ENCODE data around the gene GPR158.

Gene GPR158

GRCh38 chr10:25505466-25505865 lies 330.7 kb downstream of the GPR158 start:
- DNase-seq = no peak

DNA sequence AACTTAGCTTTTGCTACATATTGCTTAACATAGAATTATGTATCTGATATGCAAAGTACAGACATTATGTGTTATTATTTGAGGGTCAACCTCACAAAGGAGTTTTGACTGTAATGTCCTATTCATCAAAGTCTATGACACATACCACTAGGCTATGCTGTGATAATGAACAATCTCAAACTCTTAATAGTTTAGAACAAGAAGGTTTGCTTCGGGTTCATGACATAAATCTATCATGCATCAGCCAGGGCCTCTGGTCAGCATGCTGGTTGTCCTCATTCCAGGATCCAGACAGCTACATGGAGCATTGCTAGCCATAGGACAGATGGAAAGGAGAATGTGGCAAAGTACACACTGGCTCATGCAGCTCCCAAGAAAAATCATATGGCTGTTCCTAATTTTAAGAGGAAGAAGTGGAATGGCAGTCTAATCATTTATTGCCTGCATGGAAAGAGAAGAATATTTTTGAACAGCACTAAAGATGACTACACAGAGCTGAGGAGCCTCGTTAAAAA lies 332.1 kb downstream of the GPR158 start:
- no peak for DNase-seq

DNA sequence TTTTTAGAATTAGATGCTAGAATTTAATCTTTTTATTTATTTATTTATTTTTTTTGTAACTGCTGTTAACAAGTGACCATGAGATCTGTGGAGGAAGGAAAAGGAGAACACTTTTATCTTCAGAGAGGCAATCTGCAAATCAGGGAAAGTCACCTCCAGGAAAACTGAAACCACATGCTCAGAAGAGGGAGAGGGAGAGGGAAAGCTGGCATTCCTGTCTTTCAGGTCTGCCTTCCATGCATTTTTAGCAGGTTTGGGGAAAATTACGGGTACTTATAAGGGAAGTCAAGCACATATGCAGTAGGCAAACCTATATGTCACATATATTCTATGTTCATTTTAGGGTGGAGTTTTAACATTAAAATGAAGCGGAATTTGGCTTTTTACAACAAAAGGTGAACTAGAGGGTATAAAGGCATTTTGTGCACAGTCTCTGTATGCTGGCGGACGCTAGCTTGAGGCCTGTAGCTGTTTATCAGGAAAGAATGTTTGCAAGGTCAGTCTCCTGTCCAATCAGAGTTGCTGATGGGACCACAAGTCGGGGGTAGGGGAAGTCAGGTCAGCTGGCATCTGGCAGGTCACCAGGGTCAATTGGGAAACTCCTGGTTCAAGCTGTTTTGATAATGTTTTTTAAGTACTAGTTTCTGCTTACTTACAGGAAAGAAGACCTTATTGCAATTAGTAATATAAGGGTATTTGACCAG lies 333.5 kb downstream of the GPR158 start:
- no peak for DNase-seq

- DNase-seq = no peak
Measured at GRCh38 chr10:25509151-25509550, 334.4 kb downstream of the GPR158 start.

DNA sequence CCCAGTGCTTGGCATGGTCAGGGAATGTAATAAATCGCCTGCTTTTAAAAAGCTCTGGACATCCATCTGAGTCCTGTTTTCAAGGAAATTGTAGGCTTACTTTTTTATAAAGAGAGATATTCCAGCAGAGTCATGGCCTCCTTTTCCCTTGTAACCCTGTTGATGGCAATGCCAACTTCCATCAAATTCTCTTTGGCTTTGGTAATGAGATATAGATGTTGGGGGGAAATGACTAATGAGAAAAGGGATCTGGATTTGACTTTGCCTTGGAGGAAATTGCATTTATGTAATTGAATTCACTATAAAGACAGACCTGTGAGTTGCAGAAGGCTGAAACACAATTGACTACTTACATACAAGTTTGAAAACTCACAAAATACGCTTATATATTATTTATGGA lies 347.5 kb downstream of the GPR158 start:
- no peak for DNase-seq

DNA sequence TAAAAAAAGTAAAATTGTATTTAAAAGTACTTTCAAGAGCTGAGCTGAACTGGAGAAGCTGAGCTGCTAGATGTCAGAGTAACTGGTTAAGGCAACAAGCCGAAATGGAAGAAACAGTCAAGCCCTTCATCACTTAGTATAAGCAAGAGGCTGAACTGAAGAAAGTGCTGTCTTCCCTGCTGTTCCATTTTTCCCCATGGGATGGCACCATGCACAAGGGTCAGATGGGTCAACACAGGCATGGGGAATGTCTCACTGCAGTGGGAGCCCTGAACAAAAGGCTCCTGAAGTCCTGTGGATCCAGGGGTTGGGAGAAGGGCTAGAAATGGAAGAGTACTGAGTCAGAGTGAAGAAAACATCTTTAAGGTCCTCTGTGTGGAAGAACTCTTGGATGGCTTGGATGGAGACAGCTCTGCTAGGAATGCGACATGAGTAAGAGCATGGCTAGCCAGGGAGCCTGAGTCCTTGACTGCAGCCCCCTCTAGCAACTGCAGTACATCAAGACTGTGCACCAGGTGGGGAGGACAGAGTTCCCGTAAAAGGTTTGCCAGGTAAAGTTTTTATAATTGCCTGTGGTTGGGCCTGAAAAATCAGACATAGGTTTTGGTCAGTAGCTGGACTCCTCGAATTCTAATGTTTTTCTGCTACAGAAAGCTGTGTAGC lies 348.3 kb downstream of the GPR158 start:
- DNase-seq = no peak

GRCh38 chr10:25530306-25530705 lies 355.5 kb downstream of the GPR158 start:
- no peak for DNase-seq

GRCh38 chr10:25531457-25532061 lies 356.8 kb downstream of the GPR158 start:
- DNase-seq = no peak

- DNase-seq = no peak
Measured at GRCh38 chr10:25532213-25532612, 357.4 kb downstream of the GPR158 start.

DNA sequence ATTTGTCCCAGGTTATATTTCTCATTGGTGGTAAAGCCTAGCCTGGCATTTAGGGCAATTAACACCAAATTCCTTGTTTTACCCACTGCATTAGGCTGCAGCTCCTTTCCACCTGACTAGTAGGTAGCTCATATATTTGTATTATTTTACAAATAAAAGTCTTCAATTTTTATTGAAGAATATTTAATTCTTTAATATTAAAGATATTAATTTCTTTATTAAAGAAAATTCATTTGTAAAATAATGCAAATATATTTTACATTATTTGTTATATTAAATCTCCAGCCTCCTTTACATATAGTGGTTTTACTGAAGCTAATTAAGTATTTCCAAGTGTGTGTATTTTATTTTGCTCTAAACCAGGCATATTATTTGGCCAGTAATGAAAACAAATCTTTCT lies 361.2 kb downstream of the GPR158 start:
- no peak for DNase-seq

DNA sequence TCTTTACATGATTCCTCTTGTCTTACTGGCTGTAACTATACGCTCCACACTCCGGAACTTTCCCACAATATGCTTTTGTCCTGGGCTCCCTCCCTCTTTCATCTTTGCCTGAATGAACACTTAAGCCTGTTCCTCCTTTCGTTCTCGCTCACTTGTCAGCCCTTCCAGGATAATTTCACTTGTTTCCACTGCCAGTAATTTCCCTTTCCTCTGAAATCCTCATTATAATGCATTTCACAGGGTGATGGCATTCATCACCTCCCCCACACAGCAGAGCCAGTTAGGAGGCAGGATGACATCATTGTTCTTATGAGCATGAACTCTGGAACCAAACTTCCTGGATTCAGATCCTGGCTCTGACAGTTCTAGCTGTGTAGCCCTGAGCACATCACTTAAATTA lies 372.6 kb downstream of the GPR158 start:
- DNase-seq = no peak

GRCh38 chr10:25552283-25552919 lies 377.6 kb downstream of the GPR158 start:
- no peak for DNase-seq

- no peak for DNase-seq
Measured at GRCh38 chr10:25555865-25556264, 381.1 kb downstream of the GPR158 start.

DNA sequence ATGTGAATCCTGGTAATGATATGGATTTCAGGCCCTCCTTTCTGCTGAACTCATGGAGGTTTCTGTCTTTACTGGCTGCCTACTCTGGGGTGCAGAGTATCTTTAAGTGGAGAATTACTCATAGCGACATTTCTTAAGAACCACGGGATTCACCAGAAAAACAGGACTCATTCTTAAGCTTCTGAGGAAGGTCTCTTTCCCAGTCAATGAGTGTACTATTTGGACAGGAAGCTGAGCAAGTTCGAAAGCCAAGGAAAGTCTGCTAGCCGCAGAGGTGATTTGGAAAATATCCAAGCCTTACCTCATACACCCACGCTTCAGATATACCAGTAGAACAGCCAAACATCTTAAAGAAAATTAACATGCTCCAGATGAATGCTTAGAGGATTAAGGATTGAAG lies 381.7 kb downstream of the GPR158 start:
- DNase-seq = no peak

- DNase-seq = no peak
Measured at GRCh38 chr10:25557136-25557535, 382.3 kb downstream of the GPR158 start.

DNA sequence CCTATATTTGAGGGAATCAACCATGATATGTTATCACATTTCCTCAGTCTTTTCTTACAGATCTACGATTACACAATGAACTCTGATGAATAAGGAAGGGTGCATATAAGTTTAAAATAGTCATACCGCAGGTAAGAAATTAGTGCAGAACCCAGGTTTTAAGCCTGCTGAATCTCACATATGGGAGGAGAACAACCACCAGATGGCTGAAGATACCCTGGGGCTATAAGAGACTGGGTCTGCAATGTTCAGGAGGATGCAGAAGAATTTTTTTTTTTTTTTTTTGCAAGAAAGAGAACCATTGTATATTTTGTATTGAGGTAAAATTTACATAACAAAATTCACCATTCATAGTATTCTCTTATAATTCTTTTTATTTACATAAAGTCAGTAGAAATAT lies 387.0 kb downstream of the GPR158 start:
- DNase-seq = no peak

DNA sequence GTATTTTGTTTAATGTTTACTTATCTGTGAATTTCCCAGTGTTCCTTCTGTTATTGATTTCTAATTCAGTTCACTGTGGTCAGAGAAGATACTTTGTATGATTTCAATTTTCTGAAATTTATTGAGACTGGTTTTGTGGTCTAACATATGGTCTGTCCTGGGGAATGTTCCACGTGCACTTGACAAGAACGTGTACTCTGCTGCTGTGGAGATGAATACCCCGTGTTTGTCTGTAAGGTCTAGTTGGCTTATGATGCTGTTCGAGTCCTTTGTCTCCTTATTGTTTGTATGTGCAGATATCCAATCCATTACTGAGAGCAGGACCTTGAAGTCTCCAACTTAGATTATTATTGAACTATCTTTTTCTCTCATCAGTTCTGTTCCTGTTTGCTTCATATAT lies 387.7 kb downstream of the GPR158 start:
- no peak for DNase-seq

DNA sequence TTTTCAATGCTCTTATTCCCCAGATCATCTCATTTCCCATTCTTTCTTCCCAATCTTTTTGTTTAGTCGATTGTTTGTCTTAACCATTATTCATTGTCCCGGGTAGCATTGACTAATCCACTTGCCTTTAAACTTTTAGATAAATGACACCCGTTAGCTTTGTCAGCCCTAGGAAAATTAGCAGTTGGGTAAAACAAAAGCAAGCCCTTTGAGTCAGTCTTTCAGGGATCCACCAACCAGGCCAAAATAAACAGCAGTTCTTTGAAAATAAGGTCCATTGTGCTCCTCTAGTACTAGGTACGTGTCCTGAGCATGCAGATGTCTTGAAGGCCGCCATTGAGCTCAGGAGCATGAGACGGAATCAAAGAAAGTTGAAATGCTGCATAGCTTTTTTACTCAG lies 389.6 kb downstream of the GPR158 start:
- no peak for DNase-seq

DNA sequence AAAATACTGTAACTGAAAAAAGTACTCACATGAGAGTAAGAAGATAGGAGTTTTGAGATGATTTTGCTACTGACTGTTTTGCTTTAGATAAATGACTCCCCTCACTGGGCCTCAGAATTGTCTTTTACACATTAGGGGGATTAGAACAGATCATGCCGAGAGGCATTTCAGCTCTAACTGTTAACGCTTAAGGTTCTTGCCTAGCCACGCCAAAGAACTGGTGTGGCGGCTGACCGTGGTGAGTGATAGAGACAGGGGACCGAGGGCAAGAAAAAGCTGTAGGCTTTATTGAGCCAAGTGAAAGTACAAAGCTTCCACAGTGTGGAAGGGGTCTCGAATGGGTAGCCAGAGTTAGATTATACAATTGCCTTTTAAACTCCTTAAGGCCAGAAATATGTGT lies 390.8 kb downstream of the GPR158 start:
- DNase-seq = no peak

DNA sequence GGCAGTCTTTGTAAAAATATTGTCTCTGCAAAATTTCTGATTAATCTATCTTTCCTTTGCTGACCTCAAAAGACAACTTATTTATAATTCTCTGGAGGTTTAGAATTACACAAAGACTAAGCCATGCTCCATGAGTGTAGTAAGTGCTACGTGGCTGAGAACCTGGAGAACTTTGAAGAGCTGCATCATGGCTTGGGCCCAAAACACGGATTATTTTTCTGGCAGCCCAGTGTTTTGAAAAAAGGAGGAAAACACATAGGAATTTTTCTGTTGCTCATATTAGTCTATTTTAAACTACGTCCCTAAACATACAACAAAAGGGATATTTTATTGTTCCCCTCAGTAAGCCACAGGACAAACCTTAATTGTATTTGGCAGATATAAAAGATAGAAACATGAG lies 398.5 kb downstream of the GPR158 start:
- DNase-seq = no peak

- DNase-seq = no peak
Measured at GRCh38 chr10:25575343-25575742, 400.5 kb downstream of the GPR158 start.

GRCh38 chr10:25578061-25578460 lies 403.3 kb downstream of the GPR158 start:
- no peak for DNase-seq

DNA sequence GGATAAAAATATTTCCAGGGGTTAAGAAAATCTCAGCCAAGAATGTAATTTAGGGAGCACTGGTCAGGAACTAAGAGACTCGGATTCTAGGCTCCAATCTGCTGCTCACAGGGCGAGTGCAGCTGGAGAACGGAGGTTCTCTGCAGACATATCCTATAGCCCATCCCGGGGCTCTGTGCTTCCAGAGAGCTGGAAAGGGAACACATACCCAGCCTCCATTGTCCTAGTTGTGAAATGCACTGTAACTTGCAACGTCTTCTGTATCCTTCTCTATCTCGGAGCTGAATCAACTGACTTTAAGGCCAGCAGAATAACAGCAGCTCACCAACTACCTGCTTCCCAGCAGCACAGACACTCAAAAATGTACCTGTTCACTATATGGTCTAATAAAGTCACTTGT lies 408.2 kb downstream of the GPR158 start:
- no peak for DNase-seq

DNA sequence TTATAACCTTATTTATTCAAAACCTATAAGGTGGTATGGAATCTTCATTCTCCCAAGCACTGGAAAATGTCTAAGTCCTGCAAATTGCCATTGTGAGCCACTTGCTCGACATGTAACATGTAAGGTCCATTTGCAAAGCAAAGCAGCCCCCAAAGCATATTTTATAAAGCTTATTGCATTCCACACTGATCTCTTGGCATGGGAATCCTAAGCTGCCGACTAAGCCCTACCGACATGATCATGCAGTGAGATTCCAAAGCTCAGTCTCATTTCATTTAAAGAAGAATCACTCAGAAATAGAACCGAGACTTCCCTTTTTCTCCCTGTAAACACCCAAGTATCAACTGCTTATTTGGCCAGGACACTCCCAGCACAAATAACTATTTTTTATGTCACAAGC lies 425.9 kb downstream of the GPR158 start:
- DNase-seq = no peak

Data from NCI-H1417 treated with DMSO at 0.1 percent for 48 hours (cell line).